ENCODE data around the gene PLEKHM3. TPM values are rescaled to one million over a fixed set of nuclear protein-coding genes. Genes with fewer than 3 reads are reported as not detected.

Gene PLEKHM3
- total and polyA plus RNA-seq, 4 donors: 3.0 to 18.3 (median 5.5) TPM

DNA sequence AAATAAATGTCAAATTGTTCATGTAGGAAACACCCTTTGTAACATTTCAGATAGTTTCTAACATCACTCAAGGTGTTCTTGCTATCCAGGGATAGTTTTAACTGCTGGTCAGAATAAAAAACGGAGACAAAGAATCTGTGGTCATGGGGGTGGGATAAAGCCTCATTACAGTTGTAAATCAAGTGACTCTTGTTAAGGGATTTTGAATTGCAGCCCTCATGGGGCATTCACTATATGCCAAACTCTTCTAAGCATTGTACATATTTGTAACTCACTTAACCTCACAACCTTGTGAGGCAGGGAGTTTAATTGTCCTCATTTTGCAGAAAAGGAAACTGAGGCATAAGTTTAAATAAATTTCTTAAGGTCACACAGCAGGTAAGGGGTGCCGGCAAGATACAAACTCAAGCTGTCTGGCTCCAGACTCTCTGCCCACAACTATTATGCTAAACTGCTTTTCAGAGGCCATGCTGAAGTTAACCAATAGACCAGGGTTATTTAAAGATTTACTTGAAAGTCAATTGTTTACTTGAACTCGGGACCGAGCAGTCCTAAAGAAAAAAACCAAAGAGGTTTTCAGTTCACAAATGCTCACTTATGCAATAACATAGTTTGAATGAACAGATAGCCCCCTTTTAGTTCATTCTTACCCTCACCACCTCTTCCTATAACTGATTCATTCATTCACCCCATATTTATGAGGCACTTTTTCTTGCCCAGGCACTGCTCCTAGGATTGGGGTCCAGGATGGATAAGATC lies 134.1 kb downstream of the PLEKHM3 start:
- no peaks in the 10 kb centered on the region for H3K9me3 ChIP-seq (ENCODE audit: control insufficient read depth in 4 of 4, low read length in 3 of 4)
- no peak overlapping the region for H3K9ac ChIP-seq (ENCODE audit: low read depth in 1 of 2, low read length in 2 of 2)
- peaks cover 4 to 15% (median 12%) of the 10 kb centered on the region in 4 donors for H3K4me1 ChIP-seq (ENCODE audit: control insufficient read depth in 4 of 4, insufficient read depth in 4 of 4, low read length in 3 of 4)
- TF ChIP-seq TAF1 (conservative IDR thresholded peaks at IDR 0.05): no peak
- TF ChIP-seq GABPA (IDR thresholded peaks at IDR 0.05 in 1 of 2, conservative IDR thresholded peaks at IDR 0.05 in 1 of 2): no peak
- TF ChIP-seq EGR1 (IDR thresholded peaks at IDR 0.05; ENCODE audit: low read depth in 2 of 2): no peak
- TF ChIP-seq, protein P1, sequence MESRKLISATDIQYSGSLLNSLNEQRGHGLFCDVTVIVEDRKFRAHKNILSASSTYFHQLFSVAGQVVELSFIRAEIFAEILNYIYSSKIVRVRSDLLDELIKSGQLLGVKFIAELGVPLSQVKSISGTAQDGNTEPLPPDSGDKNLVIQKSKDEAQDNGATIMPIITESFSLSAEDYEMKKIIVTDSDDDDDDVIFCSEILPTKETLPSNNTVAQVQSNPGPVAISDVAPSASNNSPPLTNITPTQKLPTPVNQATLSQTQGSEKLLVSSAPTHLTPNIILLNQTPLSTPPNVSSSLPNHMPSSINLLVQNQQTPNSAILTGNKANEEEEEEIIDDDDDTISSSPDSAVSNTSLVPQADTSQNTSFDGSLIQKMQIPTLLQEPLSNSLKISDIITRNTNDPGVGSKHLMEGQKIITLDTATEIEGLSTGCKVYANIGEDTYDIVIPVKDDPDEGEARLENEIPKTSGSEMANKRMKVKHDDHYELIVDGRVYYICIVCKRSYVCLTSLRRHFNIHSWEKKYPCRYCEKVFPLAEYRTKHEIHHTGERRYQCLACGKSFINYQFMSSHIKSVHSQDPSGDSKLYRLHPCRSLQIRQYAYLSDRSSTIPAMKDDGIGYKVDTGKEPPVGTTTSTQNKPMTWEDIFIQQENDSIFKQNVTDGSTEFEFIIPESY (IDR thresholded peaks at IDR 0.05): no peak
- TF ChIP-seq, protein P2, sequence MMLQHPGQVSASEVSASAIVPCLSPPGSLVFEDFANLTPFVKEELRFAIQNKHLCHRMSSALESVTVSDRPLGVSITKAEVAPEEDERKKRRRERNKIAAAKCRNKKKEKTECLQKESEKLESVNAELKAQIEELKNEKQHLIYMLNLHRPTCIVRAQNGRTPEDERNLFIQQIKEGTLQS (IDR thresholded peaks at IDR 0.05): no peak
- no peak for DNase-seq (ENCODE audit: low spot score)
- H3K36me3 ChIP-seq (ENCODE audit: control insufficient read depth in 4 of 4, insufficient read depth in 3 of 4, low read depth in 1 of 4, low read length in 3 of 4): no peaks in the 10 kb centered on the region
- WGBS: 78% methylated on average over 4 of the region's 4 CpGs
- H3K4me3 ChIP-seq (ENCODE audit: low read depth in 1 of 3, low read length in 3 of 3): no peak overlapping the region
- H3K27ac ChIP-seq (ENCODE audit: low read depth in 1 of 2, low read length in 2 of 2): no peak overlapping the region
- H3K27me3 ChIP-seq (ENCODE audit: control insufficient read depth in 4 of 4, insufficient read depth in 4 of 4, low read length in 3 of 4): no peaks in the 10 kb centered on the region

DNA sequence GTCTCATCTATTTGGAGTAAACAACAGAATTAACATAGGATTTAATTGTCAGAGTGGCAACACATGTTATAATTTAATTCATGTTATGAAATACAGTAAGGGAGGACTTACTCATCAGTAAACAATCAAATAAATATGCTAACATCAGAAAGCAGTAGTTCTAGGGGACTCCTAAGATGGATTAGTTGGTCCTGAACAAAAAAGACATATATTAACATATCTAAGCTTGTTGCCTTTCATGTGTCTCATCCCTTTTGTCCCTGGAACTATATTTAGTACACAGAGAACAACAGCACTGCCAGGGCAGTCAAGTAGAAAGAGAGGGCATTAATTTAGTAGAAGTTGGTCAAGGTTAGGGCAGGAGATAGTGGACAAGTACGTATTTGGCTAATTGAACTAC lies 137.8 kb downstream of the PLEKHM3 start:
- DNase-seq (ENCODE audit: low spot score): no peak
- TF ChIP-seq RXRA (IDR thresholded peaks at IDR 0.05) (no peak), EGR1 (IDR thresholded peaks at IDR 0.05; ENCODE audit: low read depth in 2 of 2) (no peak), RAD21 (IDR thresholded peaks at IDR 0.05) (no peak)
- TF ChIP-seq, protein P2 (IDR thresholded peaks at IDR 0.05): no peak
- TF ChIP-seq, protein P3, sequence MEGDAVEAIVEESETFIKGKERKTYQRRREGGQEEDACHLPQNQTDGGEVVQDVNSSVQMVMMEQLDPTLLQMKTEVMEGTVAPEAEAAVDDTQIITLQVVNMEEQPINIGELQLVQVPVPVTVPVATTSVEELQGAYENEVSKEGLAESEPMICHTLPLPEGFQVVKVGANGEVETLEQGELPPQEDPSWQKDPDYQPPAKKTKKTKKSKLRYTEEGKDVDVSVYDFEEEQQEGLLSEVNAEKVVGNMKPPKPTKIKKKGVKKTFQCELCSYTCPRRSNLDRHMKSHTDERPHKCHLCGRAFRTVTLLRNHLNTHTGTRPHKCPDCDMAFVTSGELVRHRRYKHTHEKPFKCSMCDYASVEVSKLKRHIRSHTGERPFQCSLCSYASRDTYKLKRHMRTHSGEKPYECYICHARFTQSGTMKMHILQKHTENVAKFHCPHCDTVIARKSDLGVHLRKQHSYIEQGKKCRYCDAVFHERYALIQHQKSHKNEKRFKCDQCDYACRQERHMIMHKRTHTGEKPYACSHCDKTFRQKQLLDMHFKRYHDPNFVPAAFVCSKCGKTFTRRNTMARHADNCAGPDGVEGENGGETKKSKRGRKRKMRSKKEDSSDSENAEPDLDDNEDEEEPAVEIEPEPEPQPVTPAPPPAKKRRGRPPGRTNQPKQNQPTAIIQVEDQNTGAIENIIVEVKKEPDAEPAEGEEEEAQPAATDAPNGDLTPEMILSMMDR (IDR thresholded peaks at IDR 0.05; ENCODE audit: low read depth, low read length, missing input control): no peak
- Histone ChIP-seq H3K4me1 (ENCODE audit: control insufficient read depth in 4 of 4, insufficient read depth in 4 of 4, low read length in 3 of 4) (peaks cover 0 to 1% (median 0%) of the 10 kb centered on the region in 4 donors), H3K27me3 (ENCODE audit: control insufficient read depth in 4 of 4, insufficient read depth in 4 of 4, low read length in 3 of 4) (no peaks in the 10 kb centered on the region), H3K27ac (ENCODE audit: low read depth in 1 of 2, low read length in 2 of 2) (no peak overlapping the region), H3K9ac (ENCODE audit: low read depth in 1 of 2, low read length in 2 of 2) (no peak overlapping the region), H3K4me3 (ENCODE audit: low read depth in 1 of 3, low read length in 3 of 3) (no peak overlapping the region), H3K36me3 (ENCODE audit: control insufficient read depth in 4 of 4, insufficient read depth in 3 of 4, low read depth in 1 of 4, low read length in 3 of 4) (no peaks in the 10 kb centered on the region), H3K9me3 (ENCODE audit: control insufficient read depth in 4 of 4, low read length in 3 of 4) (no peaks in the 10 kb centered on the region)
- WGBS: 54% methylated on average over 1 of the region's 1 CpG

DNA sequence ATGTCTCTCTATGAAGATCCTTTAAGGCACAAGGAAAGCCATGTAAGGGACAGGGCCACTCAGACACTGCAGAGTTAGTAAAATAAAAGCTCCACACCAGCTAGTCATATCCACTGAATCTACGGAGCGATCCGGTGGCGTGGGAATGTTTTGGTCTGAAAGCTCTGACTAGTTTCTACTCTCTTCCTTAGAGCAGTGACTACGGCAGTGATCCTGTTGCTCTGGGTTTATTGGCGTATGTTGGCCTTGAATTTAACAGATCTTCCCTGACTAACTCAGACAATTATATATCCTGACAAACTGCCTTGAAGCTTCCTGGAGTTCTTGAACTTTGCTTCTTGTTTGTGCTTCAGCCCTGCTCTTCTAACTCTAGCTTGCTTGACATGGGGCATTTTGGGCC lies 140.3 kb downstream of the PLEKHM3 start:
- TF ChIP-seq, protein P2 (IDR thresholded peaks at IDR 0.05): no peak
- TF ChIP-seq RAD21 (IDR thresholded peaks at IDR 0.05) (no peak), JUND (IDR thresholded peaks at IDR 0.05) (no peak), SP1 (IDR thresholded peaks at IDR 0.05) (no peak), YY1 (IDR thresholded peaks at IDR 0.05) (no peak)
- TF ChIP-seq, protein P4, sequence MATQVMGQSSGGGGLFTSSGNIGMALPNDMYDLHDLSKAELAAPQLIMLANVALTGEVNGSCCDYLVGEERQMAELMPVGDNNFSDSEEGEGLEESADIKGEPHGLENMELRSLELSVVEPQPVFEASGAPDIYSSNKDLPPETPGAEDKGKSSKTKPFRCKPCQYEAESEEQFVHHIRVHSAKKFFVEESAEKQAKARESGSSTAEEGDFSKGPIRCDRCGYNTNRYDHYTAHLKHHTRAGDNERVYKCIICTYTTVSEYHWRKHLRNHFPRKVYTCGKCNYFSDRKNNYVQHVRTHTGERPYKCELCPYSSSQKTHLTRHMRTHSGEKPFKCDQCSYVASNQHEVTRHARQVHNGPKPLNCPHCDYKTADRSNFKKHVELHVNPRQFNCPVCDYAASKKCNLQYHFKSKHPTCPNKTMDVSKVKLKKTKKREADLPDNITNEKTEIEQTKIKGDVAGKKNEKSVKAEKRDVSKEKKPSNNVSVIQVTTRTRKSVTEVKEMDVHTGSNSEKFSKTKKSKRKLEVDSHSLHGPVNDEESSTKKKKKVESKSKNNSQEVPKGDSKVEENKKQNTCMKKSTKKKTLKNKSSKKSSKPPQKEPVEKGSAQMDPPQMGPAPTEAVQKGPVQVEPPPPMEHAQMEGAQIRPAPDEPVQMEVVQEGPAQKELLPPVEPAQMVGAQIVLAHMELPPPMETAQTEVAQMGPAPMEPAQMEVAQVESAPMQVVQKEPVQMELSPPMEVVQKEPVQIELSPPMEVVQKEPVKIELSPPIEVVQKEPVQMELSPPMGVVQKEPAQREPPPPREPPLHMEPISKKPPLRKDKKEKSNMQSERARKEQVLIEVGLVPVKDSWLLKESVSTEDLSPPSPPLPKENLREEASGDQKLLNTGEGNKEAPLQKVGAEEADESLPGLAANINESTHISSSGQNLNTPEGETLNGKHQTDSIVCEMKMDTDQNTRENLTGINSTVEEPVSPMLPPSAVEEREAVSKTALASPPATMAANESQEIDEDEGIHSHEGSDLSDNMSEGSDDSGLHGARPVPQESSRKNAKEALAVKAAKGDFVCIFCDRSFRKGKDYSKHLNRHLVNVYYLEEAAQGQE (IDR thresholded peaks at IDR 0.05): no peak
- TF ChIP-seq, protein P1 (IDR thresholded peaks at IDR 0.05): no peak
- TF ChIP-seq, protein P5, sequence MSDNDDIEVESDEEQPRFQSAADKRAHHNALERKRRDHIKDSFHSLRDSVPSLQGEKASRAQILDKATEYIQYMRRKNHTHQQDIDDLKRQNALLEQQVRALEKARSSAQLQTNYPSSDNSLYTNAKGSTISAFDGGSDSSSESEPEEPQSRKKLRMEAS (IDR thresholded peaks at IDR 0.05): no peak

More for the DNA sequence above, 140.3 kb downstream of the PLEKHM3 start:
- Histone ChIP-seq H3K36me3 (ENCODE audit: control insufficient read depth in 4 of 4, insufficient read depth in 3 of 4, low read depth in 1 of 4, low read length in 3 of 4) (no peaks in the 10 kb centered on the region), H3K4me3 (ENCODE audit: low read depth in 1 of 3, low read length in 3 of 3) (no peak overlapping the region), H3K27me3 (ENCODE audit: control insufficient read depth in 4 of 4, insufficient read depth in 4 of 4, low read length in 3 of 4) (no peaks in the 10 kb centered on the region), H3K27ac (ENCODE audit: low read depth in 1 of 2, low read length in 2 of 2) (no peak overlapping the region), H3K9ac (ENCODE audit: low read depth in 1 of 2, low read length in 2 of 2) (no peak overlapping the region), H3K4me1 (ENCODE audit: control insufficient read depth in 4 of 4, insufficient read depth in 4 of 4, low read length in 3 of 4) (peaks cover 0 to 1% (median 0%) of the 10 kb centered on the region in 4 donors), H3K9me3 (ENCODE audit: control insufficient read depth in 4 of 4, low read length in 3 of 4) (no peaks in the 10 kb centered on the region)
- no peak for DNase-seq (ENCODE audit: low spot score)
- 81% methylated on average over 6 of the region's 6 CpGs for WGBS

All from liver (tissue), 9 donors.